Measurements from ENCODE around the gene NOXO1. TPM values are rescaled to one million over a fixed set of nuclear protein-coding genes. Genes with fewer than 3 reads are reported as not detected.

Gene NOXO1
- total RNA-seq, 2 donors from 2014 or later, result 0.30 TPM; not detected in 1

GRCh38 chr16:1980770-1981087, 540 bp downstream of the NOXO1 start:
- H3K27me3 ChIP-seq, result peaks cover 7 to 9% of the 10 kb centered on the region in 2 donors
- no peak overlapping the region for H3K27ac ChIP-seq
- no peak for DNase-seq (ENCODE audit: low spot score)
- no peak overlapping the region for H3K4me3 ChIP-seq
- no peaks in the 10 kb centered on the region for H3K9me3 ChIP-seq
- no peak for TF ChIP-seq CTCF (IDR thresholded peaks at IDR 0.05)
- H3K36me3 ChIP-seq, result peaks cover 33% of the 10 kb centered on the region
- peaks cover 0 to 42% of the 10 kb centered on the region in 2 donors for H3K4me1 ChIP-seq

GRCh38 chr16:1980030-1980769, 1.1 kb downstream of the NOXO1 start:
- Histone ChIP-seq H3K4me1 (peaks cover 0 to 40% of the 10 kb centered on the region in 2 donors), H3K27ac (no peak overlapping the region), H3K27me3 (peaks cover 7 to 9% of the 10 kb centered on the region in 2 donors), H3K9me3 (no peaks in the 10 kb centered on the region), H3K36me3 (peaks cover 35% of the 10 kb centered on the region), H3K4me3 (no peak overlapping the region)
- no peak for DNase-seq (ENCODE audit: low spot score)
- TF ChIP-seq CTCF (IDR thresholded peaks at IDR 0.05), result no peak

GRCh38 chr16:1979271-1980029, 1.8 kb downstream of the NOXO1 start:
- Histone ChIP-seq H3K4me3 (no peak overlapping the region), H3K27ac (no peak overlapping the region), H3K4me1 (peaks cover 0 to 32% of the 10 kb centered on the region in 2 donors), H3K9me3 (no peaks in the 10 kb centered on the region), H3K36me3 (peaks cover 43% of the 10 kb centered on the region), H3K27me3 (peaks cover 7 to 9% of the 10 kb centered on the region in 2 donors)
- no peak for TF ChIP-seq CTCF (IDR thresholded peaks at IDR 0.05)
- DNase-seq (ENCODE audit: low spot score), result no peak

GRCh38 chr16:1978476-1979120, 2.7 kb downstream of the NOXO1 start:
- H3K36me3 ChIP-seq, result peaks cover 47% of the 10 kb centered on the region
- no peak overlapping the region for H3K4me3 ChIP-seq
- H3K27ac ChIP-seq, result no peak overlapping the region
- H3K4me1 ChIP-seq, result peaks cover 0 to 31% of the 10 kb centered on the region in 2 donors
- H3K27me3 ChIP-seq, result peaks cover 7 to 9% of the 10 kb centered on the region in 2 donors
- DNase-seq (ENCODE audit: low spot score), result no peak
- no peak for TF ChIP-seq CTCF (IDR thresholded peaks at IDR 0.05)
- H3K9me3 ChIP-seq, result no peaks in the 10 kb centered on the region

GRCh38 chr16:1977875-1978268, 3.4 kb downstream of the NOXO1 start:
- H3K27ac ChIP-seq, result no peak overlapping the region
- H3K4me3 ChIP-seq, result no peak overlapping the region
- peaks cover 0 to 31% of the 10 kb centered on the region in 2 donors for H3K4me1 ChIP-seq
- H3K9me3 ChIP-seq, result no peaks in the 10 kb centered on the region
- no peak for TF ChIP-seq CTCF (IDR thresholded peaks at IDR 0.05)
- peaks cover 7 to 9% of the 10 kb centered on the region in 2 donors for H3K27me3 ChIP-seq
- DNase-seq (ENCODE audit: low spot score), result no peak
- peaks cover 47% of the 10 kb centered on the region for H3K36me3 ChIP-seq
